ENCODE data around the gene OVOL1. TPM values are rescaled to one million over a fixed set of nuclear protein-coding genes. Genes with fewer than 3 reads are reported as not detected.
A peak's percentile ranks its signal among the peaks of the same experiment; 100 is the strongest.

Gene OVOL1
- total RNA-seq, 1 experiment from 2014 or later, result 10.5 TPM

- Histone ChIP-seq H3K36me3 (ENCODE audit: low read depth) (peaks cover 18% of the 10 kb centered on the region), H2AFZ (no peak overlapping the region), H3K4me1 (replicated peaks; ENCODE audit: insufficient read depth) (peaks cover 70% of the 10 kb centered on the region), H3K79me2 (ENCODE audit: low read depth) (peaks cover 54% of the 10 kb centered on the region), H4K20me1 (ENCODE audit: insufficient read depth) (peaks cover 9% of the 10 kb centered on the region; the same call in 1 of the 2 replicates), H3K4me2 (peak overlapping the region; percentile 98), H3K27ac (peak overlapping the region; percentile 89), H3K4me3 (no peak overlapping the region), H3F3A (ENCODE audit: insufficient read depth, low read depth) (peaks cover 27% of the 10 kb centered on the region), H3K27me3 (ENCODE audit: insufficient read depth, low read depth) (no peaks in the 10 kb centered on the region), H3K9me2 (ENCODE audit: insufficient read depth) (no peaks in the 10 kb centered on the region), H3K9me3 (ENCODE audit: insufficient read depth, low read depth) (no peaks in the 10 kb centered on the region)
- POLR2A ChIA-PET (ENCODE audit: unreplicated experiment), result no interaction called here
- intact Hi-C loops (cut with micrococcal nuclease; ENCODE audit: unreplicated experiment), result no loop called here
- no TSS peak for BruUV-seq (replicated peaks)
- DNase-seq, result no peak
- CTCF ChIA-PET, result interaction anchor here (0.6 to 1.3 kb wide), 2 partner anchors 69 to 138 kb away, joined by 3 read pairs; partner anchors contain the start of gene MUS81
- no peak for TF ChIP-seq EZH2 (IDR thresholded peaks at IDR 0.05; ENCODE audit: low read depth)
- TF ChIP-seq, protein P1, sequence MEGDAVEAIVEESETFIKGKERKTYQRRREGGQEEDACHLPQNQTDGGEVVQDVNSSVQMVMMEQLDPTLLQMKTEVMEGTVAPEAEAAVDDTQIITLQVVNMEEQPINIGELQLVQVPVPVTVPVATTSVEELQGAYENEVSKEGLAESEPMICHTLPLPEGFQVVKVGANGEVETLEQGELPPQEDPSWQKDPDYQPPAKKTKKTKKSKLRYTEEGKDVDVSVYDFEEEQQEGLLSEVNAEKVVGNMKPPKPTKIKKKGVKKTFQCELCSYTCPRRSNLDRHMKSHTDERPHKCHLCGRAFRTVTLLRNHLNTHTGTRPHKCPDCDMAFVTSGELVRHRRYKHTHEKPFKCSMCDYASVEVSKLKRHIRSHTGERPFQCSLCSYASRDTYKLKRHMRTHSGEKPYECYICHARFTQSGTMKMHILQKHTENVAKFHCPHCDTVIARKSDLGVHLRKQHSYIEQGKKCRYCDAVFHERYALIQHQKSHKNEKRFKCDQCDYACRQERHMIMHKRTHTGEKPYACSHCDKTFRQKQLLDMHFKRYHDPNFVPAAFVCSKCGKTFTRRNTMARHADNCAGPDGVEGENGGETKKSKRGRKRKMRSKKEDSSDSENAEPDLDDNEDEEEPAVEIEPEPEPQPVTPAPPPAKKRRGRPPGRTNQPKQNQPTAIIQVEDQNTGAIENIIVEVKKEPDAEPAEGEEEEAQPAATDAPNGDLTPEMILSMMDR (conservative IDR thresholded peaks at IDR 0.05), result no peak
Observed at GRCh38 chr11:65790902-65791650, 4.2 kb downstream of the OVOL1 start.

- peaks cover 65% of the 10 kb centered on the region for H3K4me1 ChIP-seq (replicated peaks; ENCODE audit: insufficient read depth)
- H3K36me3 ChIP-seq (ENCODE audit: low read depth), result peaks cover 18% of the 10 kb centered on the region
- H3K9me3 ChIP-seq (ENCODE audit: insufficient read depth, low read depth), result no peaks in the 10 kb centered on the region
- ChIA-PET CTCF (interaction anchor here (0.6 to 1.3 kb wide), 3 partner anchors 68 to 139 kb away, joined by 3 to 4 read pairs (median 3); partner anchors contain the start of gene MUS81), POLR2A (ENCODE audit: unreplicated experiment) (no interaction called here)
- no peak for TF ChIP-seq EZH2 (IDR thresholded peaks at IDR 0.05; ENCODE audit: low read depth)
- TF ChIP-seq, protein P1 (conservative IDR thresholded peaks at IDR 0.05), result no peak; the same call in 1 of the 2 replicates
- DNase-seq, result peak; percentile 86 to 91
- no TSS peak for BruUV-seq (replicated peaks)
- no peak overlapping the region for H2AFZ ChIP-seq
- H3K79me2 ChIP-seq (ENCODE audit: low read depth), result peaks cover 54% of the 10 kb centered on the region
- no peaks in the 10 kb centered on the region for H3K27me3 ChIP-seq (ENCODE audit: insufficient read depth, low read depth)
- intact Hi-C loops (cut with micrococcal nuclease; ENCODE audit: unreplicated experiment), result no loop called here
- peak overlapping the region; percentile 89 for H3K27ac ChIP-seq
- no peaks in the 10 kb centered on the region for H3K9me2 ChIP-seq (ENCODE audit: insufficient read depth)
- peaks cover 28% of the 10 kb centered on the region for H3F3A ChIP-seq (ENCODE audit: insufficient read depth, low read depth)
- peak overlapping the region; percentile 33; the same call in 1 of the 2 replicates for H3K4me3 ChIP-seq
- H3K4me2 ChIP-seq, result peak overlapping the region; percentile 98
- H4K20me1 ChIP-seq (ENCODE audit: insufficient read depth), result peaks cover 9% of the 10 kb centered on the region; the same call in 1 of the 2 replicates
Observed at GRCh38 chr11:65791719-65792213, 4.9 kb downstream of the OVOL1 start.

DNA sequence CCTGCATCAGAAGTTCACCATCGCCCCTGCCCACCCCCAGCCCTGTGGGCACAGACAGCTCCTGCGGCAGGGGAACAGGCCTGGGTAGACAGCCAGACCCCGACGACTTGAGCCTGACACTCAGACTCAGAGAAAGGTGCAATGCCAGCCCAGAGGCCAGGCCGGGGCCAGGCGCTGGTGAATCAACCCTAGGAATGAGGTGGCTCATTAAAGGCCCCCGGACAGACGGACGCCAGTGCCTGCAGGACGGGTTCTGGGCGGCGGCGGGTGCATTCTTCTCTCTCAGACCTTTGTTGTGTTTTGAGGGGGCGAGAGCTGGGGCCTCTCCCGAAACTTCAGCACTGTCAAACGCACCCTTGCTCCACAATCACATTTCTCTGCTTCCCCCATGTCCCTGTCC, 5.6 kb downstream of the OVOL1 start:
- Histone ChIP-seq H4K20me1 (ENCODE audit: insufficient read depth) (peaks cover 9% of the 10 kb centered on the region; the same call in 1 of the 2 replicates), H3F3A (ENCODE audit: insufficient read depth, low read depth) (peaks cover 29% of the 10 kb centered on the region), H3K4me2 (peak overlapping the region; percentile 98), H3K9me2 (ENCODE audit: insufficient read depth) (no peaks in the 10 kb centered on the region), H2AFZ (0 out of 2 replicates have a peak overlapping the region, but pooled peaks have one; percentile 6), H3K79me2 (ENCODE audit: low read depth) (peaks cover 54% of the 10 kb centered on the region), H3K36me3 (ENCODE audit: low read depth) (peaks cover 18% of the 10 kb centered on the region), H3K4me1 (replicated peaks; ENCODE audit: insufficient read depth) (peaks cover 65% of the 10 kb centered on the region), H3K4me3 (peak overlapping the region; percentile 33; the same call in 1 of the 2 replicates), H3K27ac (peak overlapping the region; percentile 89), H3K27me3 (ENCODE audit: insufficient read depth, low read depth) (no peaks in the 10 kb centered on the region), H3K9me3 (ENCODE audit: insufficient read depth, low read depth) (no peaks in the 10 kb centered on the region)
- POLR2A ChIA-PET (ENCODE audit: unreplicated experiment), result interaction anchor here (0.6 to 1.0 kb wide), 4 partner anchors 72 to 284 kb away, joined by 3 to 6 read pairs (median 4); partner anchors contain the start of genes KAT5 and RNASEH2C
- TF ChIP-seq, protein P1 (conservative IDR thresholded peaks at IDR 0.05), result no peak
- no peak for TF ChIP-seq EZH2 (IDR thresholded peaks at IDR 0.05; ENCODE audit: low read depth)
- intact Hi-C loops (cut with micrococcal nuclease; ENCODE audit: unreplicated experiment), result no loop called here
- CTCF ChIA-PET, result interaction anchor here (0.6 to 1.3 kb wide), 5 partner anchors 13 to 554 kb away, joined by 3 to 5 read pairs (median 4); partner anchors contain the start of gene MUS81
- no TSS peak for BruUV-seq (replicated peaks)
- peak; percentile 66 to 73 for DNase-seq
